ENCODE measurements around the gene NCAPH2. TPM values are rescaled to one million over a fixed set of nuclear protein-coding genes. Genes with fewer than 3 reads are reported as not detected.

The NCAPH2 gene
- total RNA-seq, 4 donors from 2014 or later = 34.8 to 45.0 (median 42.1) TPM

GRCh38 chr22:50522806-50523438 is 14.9 kb downstream of the NCAPH2 start:
- Histone ChIP-seq H3K27ac (no peak overlapping the region), H3K27me3 (no peaks in the 10 kb centered on the region), H3K4me3 (no peak overlapping the region), H3K4me1 (peaks cover 0 to 41% (median 20%) of the 10 kb centered on the region in 3 donors), H3K36me3 (peaks cover 0 to 64% of the 10 kb centered on the region in 2 donors), H3K9me3 (no peaks in the 10 kb centered on the region)
- 100% methylated on average over 1 of the region's 22 CpGs; no CpG with 5 or more reads in 1 of the 2 donors for WGBS, 2 donors (ENCODE audit: low coverage in 1 of 2)
- no peak for TF ChIP-seq CTCF (IDR thresholded peaks at IDR 0.05)
- no peak for TF ChIP-seq POLR2A (IDR thresholded peaks at IDR 0.05)
- TF ChIP-seq POLR2AphosphoS5 (IDR thresholded peaks at IDR 0.05) = no peak
- TF ChIP-seq EP300 (IDR thresholded peaks at IDR 0.05) = no peak
- no peak for ATAC-seq

- WGBS, 2 donors (ENCODE audit: low coverage in 1 of 2) = no CpG with 5 or more reads among the region's 16 CpGs
Observed at GRCh38 chr22:50523458-50523805, 15.4 kb downstream of the NCAPH2 start.

GRCh38 chr22:50523806-50524675 is 16.0 kb downstream of the NCAPH2 start:
- H3K27ac ChIP-seq = peak overlapping the region in 3 of 4 donors; percentile 86 to 93 (median 92)
- no CpG with 5 or more reads among the region's 25 CpGs for WGBS, 2 donors (ENCODE audit: low coverage in 1 of 2)
- TF ChIP-seq POLR2A (IDR thresholded peaks at IDR 0.05) = peak in 1 of 2 donors; percentile 5
- TF ChIP-seq POLR2AphosphoS5 (IDR thresholded peaks at IDR 0.05) = no peak
- TF ChIP-seq CTCF (IDR thresholded peaks at IDR 0.05) = no peak
- TF ChIP-seq EP300 (IDR thresholded peaks at IDR 0.05) = no peak

More at GRCh38 chr22:50523458-50523805, 15.4 kb downstream of the NCAPH2 start:
- H3K27ac ChIP-seq = no peak overlapping the region
- H3K9me3 ChIP-seq = no peaks in the 10 kb centered on the region
- no peak overlapping the region for H3K4me3 ChIP-seq
- H3K36me3 ChIP-seq = peaks cover 0 to 58% of the 10 kb centered on the region in 2 donors
- H3K27me3 ChIP-seq = no peaks in the 10 kb centered on the region
- TF ChIP-seq POLR2A (IDR thresholded peaks at IDR 0.05) = no peak
- no peak for TF ChIP-seq POLR2AphosphoS5 (IDR thresholded peaks at IDR 0.05)
- TF ChIP-seq CTCF (IDR thresholded peaks at IDR 0.05) = no peak
- no peak for TF ChIP-seq EP300 (IDR thresholded peaks at IDR 0.05)
- no peak for ATAC-seq
- H3K4me1 ChIP-seq = peaks cover 0 to 43% (median 20%) of the 10 kb centered on the region in 3 donors

GRCh38 chr22:50524676-50525103 is 16.7 kb downstream of the NCAPH2 start:
- no peak for ATAC-seq
- Histone ChIP-seq H3K27ac (peak overlapping the region; percentile 43 to 93 (median 89)), H3K36me3 (peaks cover 0 to 46% of the 10 kb centered on the region in 2 donors), H3K4me1 (peaks cover 0 to 56% (median 22%) of the 10 kb centered on the region in 3 donors), H3K9me3 (no peaks in the 10 kb centered on the region), H3K4me3 (peak overlapping the region; percentile 47 to 63), H3K27me3 (peaks cover 7% of the 10 kb centered on the region)
- TF ChIP-seq EP300 (IDR thresholded peaks at IDR 0.05) (no peak), CTCF (IDR thresholded peaks at IDR 0.05) (no peak), POLR2A (IDR thresholded peaks at IDR 0.05) (no peak), POLR2AphosphoS5 (IDR thresholded peaks at IDR 0.05) (no peak)
- 5 to 11% methylated on average over 17 to 18 of the region's 19 CpGs for WGBS, 2 donors (ENCODE audit: low coverage in 1 of 2)

More at GRCh38 chr22:50523806-50524675, 16.0 kb downstream of the NCAPH2 start:
- no peak for ATAC-seq
- Histone ChIP-seq H3K9me3 (no peaks in the 10 kb centered on the region), H3K27me3 (peaks cover under 1% of the 10 kb centered on the region), H3K36me3 (peaks cover 0 to 52% of the 10 kb centered on the region in 2 donors), H3K4me3 (peak overlapping the region in 1 of 2 donors; percentile 63), H3K4me1 (peaks cover 0 to 49% (median 20%) of the 10 kb centered on the region in 3 donors)

All from gastroesophageal sphincter (tissue), 4 donors.